ENCODE results near the gene VANGL1.

VANGL1 gene

DNA sequence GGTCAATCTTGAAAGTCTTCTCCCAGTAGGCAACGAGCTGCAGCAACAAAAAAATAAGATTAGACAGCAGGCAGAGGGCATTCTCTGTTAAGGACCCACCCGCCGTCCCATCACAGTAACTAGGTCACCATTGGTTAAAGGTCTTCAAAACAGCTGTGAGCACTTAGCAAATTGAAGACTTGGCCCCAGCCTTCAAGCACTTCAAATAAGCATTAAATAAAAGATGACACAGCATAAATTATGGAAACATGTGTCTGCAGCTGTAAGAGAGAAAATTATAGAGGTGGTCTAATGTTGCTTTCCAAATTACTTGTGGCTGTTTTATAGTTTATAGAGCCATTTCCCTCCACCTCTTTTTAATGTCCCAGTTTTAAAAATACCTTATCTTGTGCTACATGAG, 61.2 kb downstream of the VANGL1 start:
- no peak for DNase-seq (ENCODE audit: low read depth in 2 of 2, low spot score in 1 of 2)

DNA sequence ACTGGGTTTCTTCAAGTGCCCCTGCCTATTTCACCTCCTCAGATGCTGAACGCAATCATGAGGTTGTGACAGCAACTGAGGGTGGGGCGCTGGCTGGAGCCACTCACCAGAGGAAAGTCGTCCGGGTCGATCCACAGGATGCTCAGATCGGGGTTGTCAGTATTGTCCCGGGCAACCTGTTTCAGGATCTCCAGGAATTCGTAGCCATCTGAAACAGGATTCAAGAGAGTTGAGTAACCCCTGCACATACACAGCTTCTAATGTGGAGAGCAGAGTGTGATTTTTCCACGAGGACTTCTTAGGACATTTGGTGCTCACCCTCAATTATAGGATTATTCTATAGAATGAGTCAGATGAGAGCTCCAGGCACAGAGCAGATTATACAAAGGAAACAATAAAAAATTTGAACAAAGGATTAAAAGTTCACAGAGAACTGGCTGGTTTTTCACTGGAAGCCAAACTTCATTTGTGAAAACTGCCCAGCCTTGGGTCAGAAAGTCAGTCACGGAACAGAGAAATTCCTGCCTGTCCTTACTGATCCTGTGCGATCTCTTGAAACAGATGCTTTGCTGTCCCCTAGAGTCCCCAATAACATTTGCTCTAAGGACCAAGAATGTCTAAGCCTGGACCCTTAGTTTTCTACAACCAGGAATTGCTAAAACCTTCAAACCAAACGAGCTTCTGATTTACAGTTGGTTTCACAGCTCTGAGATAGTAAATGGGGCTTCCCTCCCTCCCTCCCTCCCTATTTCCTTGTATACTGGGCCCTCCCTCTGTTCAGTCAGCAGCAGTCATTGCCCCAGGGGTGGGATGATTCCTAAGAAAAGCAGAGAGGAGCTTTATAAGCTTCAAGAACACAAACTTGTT, 63.5 kb downstream of the VANGL1 start:
- DNase-seq (ENCODE audit: low read depth in 2 of 2, low spot score in 1 of 2), result no peak

DNA sequence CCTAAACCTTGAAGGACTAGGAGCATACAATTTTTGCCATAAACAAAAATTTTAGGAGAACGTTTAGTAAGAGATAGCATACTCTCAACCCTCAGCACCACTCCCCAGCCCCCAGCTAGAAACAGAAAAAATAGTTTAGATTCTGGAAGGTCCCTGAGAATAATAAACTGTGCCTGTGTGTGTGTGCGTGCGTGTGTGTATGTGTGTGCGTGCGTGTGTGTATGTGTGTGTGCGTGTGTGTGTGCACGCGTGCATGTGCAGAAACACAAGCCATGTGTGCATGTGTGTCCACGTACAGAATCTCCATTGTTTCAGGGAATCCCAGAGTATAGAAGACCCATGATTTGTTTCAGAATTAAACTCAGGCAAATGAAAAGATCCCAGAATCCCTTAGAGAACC, 64.2 kb downstream of the VANGL1 start:
- no peak for DNase-seq (ENCODE audit: low read depth in 2 of 2, low spot score in 1 of 2)

DNA sequence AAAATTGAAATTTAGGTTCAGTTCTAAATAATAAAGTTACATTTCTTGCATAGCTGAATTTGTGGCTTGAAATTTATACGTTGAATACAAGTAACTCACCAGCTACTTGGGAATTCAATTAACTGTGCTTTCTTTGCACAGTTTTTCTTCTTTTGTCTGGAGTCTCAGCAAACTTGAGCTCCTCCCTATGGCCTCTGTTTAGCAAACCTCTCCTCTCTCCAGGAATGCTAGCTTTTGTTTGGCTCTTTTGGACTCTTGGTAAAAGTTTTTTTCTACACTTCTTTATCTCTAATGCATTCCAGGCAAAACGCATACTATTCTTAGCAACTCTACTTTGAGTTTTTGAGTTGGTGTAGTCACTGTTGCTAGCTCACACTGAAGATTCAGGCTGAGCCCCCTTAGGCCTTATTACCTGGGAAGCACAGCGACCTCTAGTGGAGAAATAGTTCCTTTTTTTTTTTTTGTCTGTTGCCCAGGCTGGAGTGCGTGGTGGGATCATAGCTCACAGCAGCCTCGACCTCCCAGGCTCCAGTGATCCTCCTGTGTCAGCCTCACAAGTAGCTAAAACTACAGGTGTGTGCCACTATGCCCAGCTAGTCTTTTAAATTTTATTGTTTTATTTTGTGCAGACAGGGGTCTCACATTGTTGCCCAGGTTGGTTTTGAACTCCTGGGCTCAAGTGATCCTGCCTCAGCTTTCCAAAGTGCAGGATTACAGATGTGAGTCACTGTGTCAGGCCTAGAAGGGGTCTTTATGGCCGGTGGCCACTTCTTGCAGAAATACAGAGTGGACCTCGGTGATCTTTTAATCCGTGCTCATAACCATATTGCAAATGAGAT, 65.0 kb downstream of the VANGL1 start:
- no peak for DNase-seq (ENCODE audit: low read depth in 2 of 2, low spot score in 1 of 2)

DNA sequence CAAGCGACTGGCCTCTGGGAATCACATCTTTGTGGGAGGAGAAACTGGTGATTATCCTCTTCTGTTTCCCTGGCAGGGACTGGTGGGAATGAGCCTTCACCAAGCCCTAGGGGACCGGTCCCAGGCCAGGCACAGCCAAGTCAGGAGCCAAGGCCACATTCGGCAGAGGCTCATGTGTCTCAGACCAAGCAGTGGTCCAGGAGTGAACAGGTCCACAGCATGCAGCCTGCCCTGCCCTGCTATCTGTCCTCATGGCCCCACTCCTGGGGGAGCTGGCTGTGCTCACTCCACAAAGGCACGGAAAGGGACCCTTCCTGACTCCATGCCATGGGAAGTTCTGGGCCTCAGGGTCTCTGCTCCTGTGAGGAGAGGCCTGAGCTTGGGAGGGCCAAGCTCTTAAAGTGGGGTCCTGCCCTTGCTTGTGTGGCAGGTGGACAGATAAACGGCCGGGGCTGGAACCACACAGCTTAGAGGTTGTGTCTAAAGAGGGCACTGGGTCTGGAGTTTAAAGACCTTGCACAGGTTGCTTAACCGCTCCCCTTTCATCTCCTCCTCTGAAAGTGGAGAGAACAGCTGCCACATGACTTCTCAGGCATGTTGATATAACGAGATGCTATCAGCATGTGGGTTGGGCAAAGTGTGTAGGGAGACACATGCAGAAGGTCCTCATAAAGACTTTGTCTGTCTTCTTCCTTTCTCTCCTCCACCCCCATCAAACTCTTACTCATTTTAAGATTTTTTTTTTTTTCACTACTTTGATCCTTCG, 69.3 kb downstream of the VANGL1 start:
- DNase-seq (ENCODE audit: low read depth in 2 of 2, low spot score in 1 of 2), result no peak

DNA sequence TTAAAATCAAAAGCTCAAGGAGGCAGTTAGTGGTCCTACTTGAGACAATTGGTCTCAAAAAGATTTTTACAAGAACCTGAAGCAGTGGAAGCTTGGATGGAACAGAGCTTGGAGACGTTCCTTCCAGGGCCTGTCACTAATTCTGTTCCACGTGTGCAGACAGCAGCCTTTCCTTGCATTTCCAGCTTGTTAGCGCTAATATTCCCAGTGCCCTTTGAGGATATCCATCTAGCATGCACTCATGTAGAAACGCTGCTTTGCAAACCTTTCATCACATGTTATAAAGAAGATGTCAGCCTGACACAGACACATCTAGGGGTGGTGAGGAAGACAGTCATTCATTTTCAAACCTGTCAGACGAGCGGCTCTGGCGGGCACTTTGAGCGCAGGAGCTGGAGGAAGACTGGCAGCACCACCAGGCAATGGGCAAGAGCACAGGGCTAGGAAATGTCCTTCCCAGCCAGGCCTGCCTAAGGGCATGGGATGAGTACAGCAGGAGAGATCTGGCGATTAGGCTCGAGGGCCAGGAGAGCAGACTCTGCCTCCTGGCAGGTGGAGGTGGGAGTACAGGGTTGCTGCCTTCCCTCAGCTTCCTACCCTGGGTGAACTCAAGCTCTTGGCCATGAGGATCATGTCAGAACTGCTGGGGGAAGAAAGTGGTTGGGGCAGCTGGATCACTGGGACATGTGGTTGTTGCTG, 71.3 kb downstream of the VANGL1 start:
- no peak for DNase-seq (ENCODE audit: low read depth in 2 of 2, low spot score in 1 of 2)

DNA sequence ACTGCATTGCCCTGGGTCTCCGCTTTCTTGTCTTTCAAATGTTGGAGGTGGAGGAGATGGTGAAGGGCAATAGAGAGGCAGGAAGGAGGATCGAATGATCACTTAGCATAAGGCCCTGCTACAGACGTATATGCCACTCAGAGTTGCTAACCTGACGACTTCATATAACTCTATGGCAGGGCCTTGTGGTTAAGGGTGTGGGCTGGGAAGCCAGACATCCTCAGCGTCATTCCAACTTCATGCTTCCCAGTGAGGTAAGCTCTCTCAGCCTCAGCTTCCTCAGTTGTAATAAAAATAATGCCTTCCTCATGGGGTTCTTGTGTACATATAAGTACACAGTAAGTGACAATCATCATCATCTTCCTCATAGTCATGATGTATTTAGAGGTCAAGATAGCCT, 72.1 kb downstream of the VANGL1 start:
- no peak for DNase-seq (ENCODE audit: low read depth in 2 of 2, low spot score in 1 of 2)

DNA sequence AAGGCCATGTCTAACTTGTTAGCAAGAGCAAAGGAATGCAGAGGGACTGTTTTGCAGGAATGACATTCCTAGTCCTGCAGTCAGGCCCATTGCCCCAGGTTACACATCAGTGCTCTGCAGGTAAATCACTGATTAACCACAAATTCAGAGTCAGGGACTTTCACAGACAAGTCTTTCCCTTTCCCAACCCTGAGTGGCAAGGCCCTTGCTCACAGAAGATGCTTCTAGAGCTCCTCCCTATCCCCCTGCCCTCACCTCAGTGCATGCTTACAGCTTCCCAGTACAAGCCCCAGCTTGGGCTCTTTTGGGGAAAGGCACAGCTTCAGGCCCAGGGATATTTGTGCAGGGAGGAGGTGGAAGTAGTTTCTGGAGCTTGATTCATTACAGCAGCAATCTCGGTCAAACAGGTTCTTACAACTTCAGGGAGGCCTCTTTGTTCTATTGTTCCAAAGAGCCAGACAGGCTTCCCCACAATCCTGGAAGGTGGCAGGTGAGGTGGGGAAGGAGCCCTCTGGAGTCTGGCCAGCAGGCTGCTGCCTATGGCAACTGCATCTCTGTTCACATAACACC, 72.9 kb downstream of the VANGL1 start:
- DNase-seq (ENCODE audit: low read depth in 2 of 2, low spot score in 1 of 2), result no peak

DNA sequence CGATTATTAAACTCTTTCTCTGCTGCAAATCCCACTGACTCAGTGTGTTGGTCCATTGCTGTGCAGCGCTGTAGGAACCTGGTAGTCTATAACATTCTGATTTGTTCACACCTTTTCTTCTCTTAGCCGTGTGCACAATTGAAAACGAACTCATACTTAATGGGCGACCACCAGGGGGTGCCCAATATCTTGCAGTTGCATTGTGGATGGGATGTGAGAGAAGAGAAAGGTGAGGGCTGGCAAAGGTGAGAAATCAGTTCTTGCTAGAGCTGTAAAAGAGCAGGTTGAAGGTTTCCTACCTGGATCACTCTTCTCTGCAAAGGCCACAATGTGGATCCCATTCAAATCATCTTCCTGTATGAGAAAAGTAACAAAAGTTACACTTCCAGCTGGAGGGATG, 75.8 kb downstream of the VANGL1 start:
- no peak for DNase-seq (ENCODE audit: low read depth in 2 of 2, low spot score in 1 of 2)

DNA sequence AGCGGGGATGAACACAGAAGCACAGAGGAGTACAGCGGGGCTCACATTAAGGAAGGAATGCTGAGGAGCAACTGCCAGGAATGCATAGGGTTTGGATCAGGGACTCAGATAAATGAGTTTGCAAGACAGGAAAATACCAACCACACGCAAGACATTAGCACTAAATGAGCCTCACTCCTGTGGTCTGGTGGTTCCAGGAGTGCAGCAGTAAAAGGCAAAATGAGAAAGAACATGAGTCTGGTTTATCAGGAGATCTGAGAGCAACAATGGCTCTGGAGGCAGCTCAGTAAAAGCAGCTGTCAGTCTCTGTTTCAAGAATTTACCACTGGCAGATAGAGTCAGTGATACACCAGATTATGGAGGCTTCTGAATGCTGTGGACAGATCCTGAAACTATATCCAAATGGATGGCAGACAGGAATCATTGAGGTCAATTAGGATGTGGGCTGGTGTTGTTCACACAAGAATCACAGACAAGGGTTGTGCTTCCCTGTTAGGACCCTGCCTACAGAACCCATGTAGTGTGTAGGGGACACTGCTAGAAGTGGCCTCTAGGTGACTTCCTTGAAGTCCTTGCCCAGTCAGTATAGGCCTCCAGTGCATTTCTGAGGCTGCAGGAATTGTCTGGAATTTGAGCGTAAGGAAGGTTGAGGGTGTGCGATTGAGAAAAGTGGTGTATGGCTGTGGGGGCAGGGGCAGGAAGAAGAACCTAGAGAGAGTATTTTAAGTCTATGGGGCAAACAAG, 76.4 kb downstream of the VANGL1 start:
- no peak for DNase-seq (ENCODE audit: low read depth in 2 of 2, low spot score in 1 of 2)

DNA sequence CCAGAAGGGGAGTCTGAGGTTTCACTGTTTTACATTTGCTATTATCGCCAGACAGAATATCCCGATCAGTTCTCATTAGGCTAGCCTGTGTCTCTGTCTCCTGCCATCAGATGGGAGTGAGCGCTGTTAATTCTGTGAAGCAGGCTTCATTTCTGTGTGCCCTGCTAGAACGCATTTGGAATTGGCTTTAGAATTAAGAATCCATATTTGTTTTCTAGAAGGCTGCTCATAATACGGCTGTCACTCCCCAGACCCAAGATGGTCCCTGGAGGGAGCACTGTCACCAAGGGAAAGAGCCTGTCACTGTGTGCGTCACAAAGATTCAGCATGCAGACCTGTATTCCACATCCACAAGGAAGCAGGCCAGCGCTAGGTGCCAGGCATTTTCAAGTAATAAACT, 77.5 kb downstream of the VANGL1 start:
- DNase-seq (ENCODE audit: low read depth in 2 of 2, low spot score in 1 of 2), result no peak

DNA sequence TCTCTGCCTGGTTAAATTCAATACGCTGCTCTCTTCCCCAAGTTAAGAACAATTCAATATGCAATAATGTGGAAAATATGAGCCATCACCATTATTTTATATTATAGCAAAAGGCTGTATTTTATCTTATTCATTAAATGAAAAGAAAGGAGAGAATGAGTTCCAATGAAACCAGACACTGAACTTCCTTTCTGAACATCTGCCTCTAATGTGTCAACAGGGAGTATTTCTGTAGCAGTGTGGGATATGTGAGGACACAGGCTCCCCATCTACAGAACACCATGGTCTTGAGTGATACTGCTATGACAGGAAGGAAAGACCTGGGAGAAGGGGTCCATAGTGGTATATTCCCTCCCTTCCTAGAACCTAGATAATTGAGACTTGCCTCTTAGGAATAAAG, 80.5 kb downstream of the VANGL1 start:
- DNase-seq (ENCODE audit: low read depth in 2 of 2, low spot score in 1 of 2), result no peak

DNA sequence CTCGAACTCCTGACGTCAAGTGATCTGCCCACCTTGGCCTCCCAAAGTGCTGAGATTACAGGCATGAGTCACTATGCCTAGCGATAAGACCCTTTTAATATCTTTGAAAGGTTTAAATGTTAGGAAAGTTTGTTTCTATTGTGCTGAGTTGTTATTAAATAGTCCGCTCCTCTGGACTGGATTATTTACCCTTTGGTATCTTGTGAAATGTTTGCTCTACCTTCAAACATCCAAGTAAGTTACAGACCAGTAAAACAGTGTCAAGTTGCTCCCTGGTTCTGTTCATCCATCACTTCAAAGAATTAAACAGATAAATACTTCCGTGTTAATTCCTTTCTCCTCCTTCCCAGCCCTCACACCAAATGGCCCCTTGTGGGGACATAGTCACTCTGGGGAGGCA, 82.0 kb downstream of the VANGL1 start:
- no peak for DNase-seq (ENCODE audit: low read depth in 2 of 2, low spot score in 1 of 2)

DNA sequence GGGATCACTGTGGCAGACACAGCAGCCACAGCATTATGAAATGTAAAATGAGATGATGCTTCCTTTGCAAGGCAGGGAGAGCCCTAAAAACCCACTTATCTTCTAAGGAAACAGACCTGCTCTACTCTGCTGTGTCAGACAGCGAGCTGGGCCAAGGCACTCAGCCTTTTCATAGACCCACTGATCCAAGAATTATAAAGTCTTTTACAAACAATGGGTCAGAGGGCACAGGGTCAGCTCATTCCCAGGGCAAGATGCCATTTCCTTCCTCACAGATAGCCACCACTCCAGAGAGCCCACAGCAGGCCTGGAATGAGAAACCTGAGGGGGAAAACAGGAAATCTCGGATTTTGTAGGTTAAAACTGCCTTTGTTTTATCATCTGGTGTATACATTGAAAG, 83.8 kb downstream of the VANGL1 start:
- DNase-seq (ENCODE audit: low read depth in 2 of 2, low spot score in 1 of 2), result no peak

DNA sequence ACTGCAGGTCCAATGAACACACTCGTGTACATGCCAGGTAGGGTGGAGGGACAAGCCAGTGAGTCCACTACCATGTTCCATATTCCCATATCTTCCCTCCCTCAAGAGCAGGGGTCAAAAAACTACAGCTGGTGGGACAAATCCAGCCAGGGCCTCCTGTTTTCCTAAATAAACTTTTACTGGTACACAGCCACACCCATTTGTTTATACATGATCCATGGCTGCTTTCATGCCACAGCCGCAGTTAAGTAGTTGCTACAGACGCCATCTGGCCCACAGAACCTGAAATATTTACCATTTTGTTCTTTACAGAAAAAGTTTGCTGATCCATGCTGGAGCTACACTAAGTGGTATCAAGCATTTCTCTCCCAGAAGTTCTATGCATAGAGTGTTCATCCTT, 84.4 kb downstream of the VANGL1 start:
- DNase-seq (ENCODE audit: low read depth in 2 of 2, low spot score in 1 of 2), result no peak

DNA sequence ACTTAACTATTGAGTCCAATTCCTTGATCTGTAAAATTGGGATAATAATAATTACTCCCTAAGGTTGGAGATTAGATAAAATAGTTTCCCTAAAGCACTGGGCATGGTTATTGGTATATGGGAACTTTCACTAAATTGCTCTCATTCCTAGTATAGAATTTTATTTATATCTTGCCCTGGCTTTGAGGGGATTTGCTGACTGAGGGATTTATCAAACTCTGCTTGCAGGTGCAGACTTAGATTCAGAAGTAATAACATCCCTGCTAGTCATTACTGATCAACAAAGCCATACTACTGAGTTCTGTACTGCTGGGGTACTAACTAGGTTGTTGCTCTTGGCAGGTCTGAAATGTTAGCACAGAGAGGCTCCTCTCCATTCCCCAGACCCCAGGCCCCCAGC, 84.8 kb downstream of the VANGL1 start:
- DNase-seq (ENCODE audit: low read depth in 2 of 2, low spot score in 1 of 2), result no peak

DNA sequence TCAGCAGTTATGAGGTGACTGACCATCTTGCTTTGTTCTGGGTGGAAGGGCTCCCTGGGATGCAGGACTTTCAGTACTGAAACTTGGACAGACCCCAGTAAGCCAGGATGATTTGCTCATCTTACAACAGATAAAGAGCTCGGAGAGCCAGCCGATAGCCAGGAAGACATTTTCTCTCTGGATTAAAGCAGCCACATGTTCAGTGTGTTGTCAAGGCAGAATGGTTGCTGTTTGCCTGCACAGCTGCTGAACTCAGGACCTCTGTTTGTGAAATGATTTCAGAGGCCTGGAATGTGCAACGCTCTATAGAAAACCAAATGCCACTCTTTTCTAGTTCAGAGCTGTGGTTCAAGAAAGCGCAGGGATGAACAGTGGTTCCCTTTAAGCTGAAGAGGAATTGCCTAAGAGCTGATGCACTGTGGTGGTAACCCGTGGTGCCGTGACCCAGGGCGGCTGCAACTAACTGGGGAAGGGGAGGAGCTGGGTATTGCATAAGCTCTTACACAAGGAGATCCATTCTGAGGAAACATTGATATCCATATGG, 86.0 kb downstream of the VANGL1 start:
- DNase-seq (ENCODE audit: low read depth in 2 of 2, low spot score in 1 of 2), result no peak

DNA sequence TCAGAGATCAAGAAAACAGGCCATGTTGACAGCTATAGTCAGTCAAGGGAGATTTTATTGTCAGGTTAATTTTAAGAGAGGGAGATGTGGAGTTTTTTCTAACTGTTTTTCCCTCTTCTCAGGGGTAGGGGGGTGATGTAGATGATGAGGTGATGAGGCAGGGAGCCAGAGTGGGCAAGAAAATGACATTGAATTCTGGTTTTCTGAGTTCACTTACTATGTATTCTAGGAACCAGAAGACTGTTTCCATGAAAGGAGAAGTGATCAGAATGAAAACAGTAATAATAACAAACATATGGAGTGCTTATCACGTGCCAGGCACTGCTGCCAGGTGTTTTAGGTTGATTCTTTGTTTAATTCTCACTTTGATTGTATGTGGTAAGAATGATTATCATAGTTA, 86.6 kb downstream of the VANGL1 start:
- no peak for DNase-seq (ENCODE audit: low read depth in 2 of 2, low spot score in 1 of 2)

DNA sequence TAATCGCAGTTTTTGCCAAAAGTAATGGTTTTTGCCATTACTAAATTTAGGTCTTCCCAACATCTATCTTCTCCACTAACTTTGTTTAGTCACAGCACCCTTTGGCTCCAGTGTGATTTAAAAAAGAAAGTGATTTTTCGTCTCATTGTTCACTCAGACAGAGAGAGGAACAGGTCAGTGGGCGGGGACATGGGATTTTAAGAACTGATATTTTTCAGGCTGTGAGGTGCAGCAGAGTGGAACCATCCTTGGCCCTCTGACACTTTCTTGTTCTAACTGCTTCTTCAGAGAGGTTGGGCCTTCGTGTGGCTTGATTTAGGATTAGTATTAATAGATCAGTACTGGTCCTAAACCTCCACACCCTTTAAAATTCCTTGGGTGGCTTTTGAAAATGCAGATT, 88.0 kb downstream of the VANGL1 start:
- DNase-seq (ENCODE audit: low read depth in 2 of 2, low spot score in 1 of 2), result no peak

DNA sequence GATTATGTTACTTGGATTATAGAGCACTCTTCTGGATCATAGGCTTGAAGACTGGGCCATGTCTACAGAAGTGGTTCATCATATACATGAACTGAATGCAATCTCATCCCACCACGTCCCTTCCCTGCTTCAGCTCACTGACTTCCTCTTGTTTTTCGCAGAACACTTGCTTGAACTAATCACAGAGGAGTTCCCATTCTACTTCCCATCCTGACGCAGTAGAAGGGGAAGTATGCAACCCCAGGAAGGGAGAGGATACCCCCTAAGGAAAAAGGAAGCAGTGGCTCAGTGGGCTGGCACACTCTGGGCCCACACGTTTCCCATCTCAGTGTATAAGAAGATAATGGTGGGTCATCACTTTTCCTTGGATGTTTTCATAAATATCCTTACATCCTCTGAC, 90.5 kb downstream of the VANGL1 start:
- DNase-seq (ENCODE audit: low read depth in 2 of 2, low spot score in 1 of 2), result no peak
